Type B pancreatic cell (in vitro differentiated cells): ENCODE measurements around the gene SRA1. TPM values are rescaled to one million over a fixed set of nuclear protein-coding genes. Genes with fewer than 3 reads are reported as not detected.

Source experiments
- DNase-seq: peaks from one replicate; pipeline ENCODE4 v3.0.0; 2021; ENCODE audit warnings: mixed read lengths; ENCODE audit not compliant: unreplicated experiment; ENCODE audit errors: extremely low spot score
- H3K27ac Mint-ChIP-seq: 2 replicates; pipeline ENCODE4 v1.8.0; 2021; ENCODE audit warnings: mild to moderate bottlenecking, mixed read lengths
- H3K27me3 Mint-ChIP-seq: 2 replicates; pipeline ENCODE4 v1.8.0; 2021; ENCODE audit warnings: mixed read lengths
- H3K36me3 Mint-ChIP-seq: 2 replicates; pipeline ENCODE4 v1.8.0; 2021; ENCODE audit warnings: mixed read lengths
- H3K4me1 Mint-ChIP-seq: one replicate; pipeline ENCODE4 v1.8.0; 2021; ENCODE audit warnings: mixed read lengths; ENCODE audit not compliant: unreplicated experiment
- H3K4me3 Mint-ChIP-seq: 2 replicates; pipeline ENCODE4 v1.8.0; 2021; ENCODE audit warnings: mild to moderate bottlenecking, mixed read lengths
- H3K9me3 Mint-ChIP-seq: 2 replicates; pipeline ENCODE4 v1.8.0; 2021; ENCODE audit warnings: mixed read lengths
- microRNA-seq: library from miRNA; unstranded; fragments of <30 nt; microRNA quantifications from one replicate; pipeline ENCODE4, GENCODE V29; 2020
- total RNA-seq: library from RNA; stranded (reverse); gene quantifications from 2 replicates; pipeline ENCODE4 v1.2.1, GENCODE V29; 2021; ENCODE audit warnings: low replicate concordance
- TF ChIP-seq, protein P1 (sequence below): fragments of 200-600 bp; sonication (generic); conservative IDR thresholded peaks from 2 replicates; pipeline ENCODE4 v1.5.0; 2021; ENCODE audit warnings: antibody characterized with exemption, mild to moderate bottlenecking

Gene SRA1
- total RNA-seq, 1 donor from 2014 or later: 36.3 TPM

DNA sequence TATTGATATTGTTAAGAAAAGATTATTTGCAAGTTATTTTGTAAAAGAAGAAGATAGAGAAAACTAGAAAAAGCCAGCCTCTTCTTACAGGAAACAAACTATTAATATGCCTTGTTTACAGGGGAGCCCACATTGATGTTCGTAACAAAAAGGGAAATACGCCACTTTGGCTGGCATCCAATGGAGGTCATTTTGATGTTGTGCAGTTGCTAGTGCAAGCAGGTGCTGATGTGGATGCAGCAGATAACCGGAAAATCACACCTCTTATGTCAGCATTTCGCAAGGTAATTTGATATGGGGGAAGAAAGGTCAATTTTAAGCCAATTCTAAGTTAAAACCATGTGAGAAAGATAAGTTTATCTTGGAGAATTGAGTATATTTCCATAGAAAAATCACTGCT lies 47.4 kb downstream of the SRA1 start:
- no peaks in the 10 kb centered on the region for H3K27me3 Mint-ChIP-seq

GRCh38 chr5:140502834-140503233 lies 54.4 kb downstream of the SRA1 start:
- TF ChIP-seq, protein P1, sequence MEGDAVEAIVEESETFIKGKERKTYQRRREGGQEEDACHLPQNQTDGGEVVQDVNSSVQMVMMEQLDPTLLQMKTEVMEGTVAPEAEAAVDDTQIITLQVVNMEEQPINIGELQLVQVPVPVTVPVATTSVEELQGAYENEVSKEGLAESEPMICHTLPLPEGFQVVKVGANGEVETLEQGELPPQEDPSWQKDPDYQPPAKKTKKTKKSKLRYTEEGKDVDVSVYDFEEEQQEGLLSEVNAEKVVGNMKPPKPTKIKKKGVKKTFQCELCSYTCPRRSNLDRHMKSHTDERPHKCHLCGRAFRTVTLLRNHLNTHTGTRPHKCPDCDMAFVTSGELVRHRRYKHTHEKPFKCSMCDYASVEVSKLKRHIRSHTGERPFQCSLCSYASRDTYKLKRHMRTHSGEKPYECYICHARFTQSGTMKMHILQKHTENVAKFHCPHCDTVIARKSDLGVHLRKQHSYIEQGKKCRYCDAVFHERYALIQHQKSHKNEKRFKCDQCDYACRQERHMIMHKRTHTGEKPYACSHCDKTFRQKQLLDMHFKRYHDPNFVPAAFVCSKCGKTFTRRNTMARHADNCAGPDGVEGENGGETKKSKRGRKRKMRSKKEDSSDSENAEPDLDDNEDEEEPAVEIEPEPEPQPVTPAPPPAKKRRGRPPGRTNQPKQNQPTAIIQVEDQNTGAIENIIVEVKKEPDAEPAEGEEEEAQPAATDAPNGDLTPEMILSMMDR: no peak
- H3K9me3 Mint-ChIP-seq: no peaks in the 10 kb centered on the region
- H3K36me3 Mint-ChIP-seq: peaks cover 3% of the 10 kb centered on the region
- H3K27me3 Mint-ChIP-seq: no peaks in the 10 kb centered on the region
- no peak for DNase-seq
- no peaks in the 10 kb centered on the region for H3K4me1 Mint-ChIP-seq
- H3K27ac Mint-ChIP-seq: no peak overlapping the region
- no peak overlapping the region for H3K4me3 Mint-ChIP-seq

More for the DNA sequence above, 47.4 kb downstream of the SRA1 start:
- TF ChIP-seq, protein P1: no peak
- no peaks in the 10 kb centered on the region for H3K9me3 Mint-ChIP-seq
- no peak overlapping the region for H3K4me3 Mint-ChIP-seq
- no peak overlapping the region for H3K27ac Mint-ChIP-seq
- H3K36me3 Mint-ChIP-seq: peaks cover 16% of the 10 kb centered on the region
- no peak for DNase-seq
- no peaks in the 10 kb centered on the region for H3K4me1 Mint-ChIP-seq

Small RNA genes lying within 50 kb of the gene (microRNA-seq; reads per million reads assigned to microRNA genes)
- gene MIR6831: not detected

Other genes with a start within 250 kb of the SRA1 start
- gene HBEGF, start 210.9 kb downstream of the SRA1 start, total RNA-seq: 4.7 and 4.9 TPM in 2 replicates
- 0.17 TPM in 1 of 2 replicates, not detected in the other for gene SLC4A9, start 197.3 kb downstream of the SRA1 start, total RNA-seq
- 108 and 129 TPM in 2 replicates for gene ANKHD1, start 155.6 kb downstream of the SRA1 start, total RNA-seq
- 4.8 and 8.4 TPM in 2 replicates for gene EIF4EBP3, start 9.8 kb downstream of the SRA1 start, total RNA-seq
- gene APBB3, start 7.1 kb upstream of the SRA1 start, total RNA-seq: 26.9 and 61.4 TPM in 2 replicates
- gene SLC35A4, start 7.4 kb upstream of the SRA1 start, total RNA-seq: 82.6 and 85.8 TPM in 2 replicates
- 0.17 TPM in 1 of 2 replicates, not detected in the other for gene CD14, start 75.7 kb upstream of the SRA1 start, total RNA-seq
- gene TMCO6, start 82.0 kb upstream of the SRA1 start, total RNA-seq: 26.2 and 29.4 TPM in 2 replicates
- gene NDUFA2, start 90.2 kb upstream of the SRA1 start, total RNA-seq: 65.0 and 66.4 TPM in 2 replicates
- gene IK, start 90.4 kb upstream of the SRA1 start, total RNA-seq: 81.9 and 100 TPM in 2 replicates
- 29.4 and 32.4 TPM in 2 replicates for gene WDR55, start 107.4 kb upstream of the SRA1 start, total RNA-seq
- gene DND1, start 116.1 kb upstream of the SRA1 start, total RNA-seq: 1.6 and 2.6 TPM in 2 replicates
- 55.3 and 67.7 TPM in 2 replicates for gene HARS1, start 133.9 kb upstream of the SRA1 start, total RNA-seq
- 35.3 and 39.3 TPM in 2 replicates for gene HARS2, start 134.0 kb upstream of the SRA1 start, total RNA-seq
- 57.4 and 59.0 TPM in 2 replicates for gene ZMAT2, start 143.0 kb upstream of the SRA1 start, total RNA-seq
- gene PCDHA1, start 228.7 kb upstream of the SRA1 start, total RNA-seq: 0.45 TPM in 1 of 2 replicates, not detected in the other
- gene PCDHA2, start 237.4 kb upstream of the SRA1 start, total RNA-seq: 1.0 and 3.3 TPM in 2 replicates
- gene PCDHA3, start 243.6 kb upstream of the SRA1 start, total RNA-seq: 0.24 and 2.6 TPM in 2 replicates
- 10.7 and 17.7 TPM in 2 replicates for gene PCDHA4, start 249.6 kb upstream of the SRA1 start, total RNA-seq